H1 (cell line): ENCODE measurements around the gene SPAG16. TPM values are rescaled to one million over a fixed set of nuclear protein-coding genes. Genes with fewer than 3 reads are reported as not detected.

Source experiments
- SP2 ChIP-seq: IDR thresholded peaks from 2 replicates; pipeline ENCODE4 v1.6.1; 2012; ENCODE audit warnings: mild to moderate bottlenecking, low read length, inconsistent platforms
- polyA plus RNA-seq, 7 experiments: library from polyadenylated mRNA; depleted of rRNA in 3 of 7; stranded (reverse) in 5 of 7; unstranded in 2 of 7; fragments of >200 nt in 5 of 7; fragments of 200-250 nt in 2 of 7; gene quantifications; 1 replicate in 5 of 7; 2 replicates in 1 of 7; 4 replicates in 1 of 7; pipeline versions ENCODE4 v1.2.1 to v1.2.3, GENCODE V29; 2011 to 2013; ENCODE audit warnings: missing spikeins in 2 of 7, mixed read lengths in 2 of 7
- total RNA-seq: library from RNA; stranded (reverse); fragmentation: NEBNext Ultra II Directional; extraction: Animal tissue kit (Norgen Biotek cat#: 25700); gene quantifications from 2 replicates; pipeline ENCODE4 v1.2.1, GENCODE V29; 2021

Gene SPAG16
- total and polyA plus RNA-seq, 2 of the 8 experiments (the other 6 are each of a cell fraction or from before 2014, with no cell fraction given): 6.0 to 14.9 TPM

DNA sequence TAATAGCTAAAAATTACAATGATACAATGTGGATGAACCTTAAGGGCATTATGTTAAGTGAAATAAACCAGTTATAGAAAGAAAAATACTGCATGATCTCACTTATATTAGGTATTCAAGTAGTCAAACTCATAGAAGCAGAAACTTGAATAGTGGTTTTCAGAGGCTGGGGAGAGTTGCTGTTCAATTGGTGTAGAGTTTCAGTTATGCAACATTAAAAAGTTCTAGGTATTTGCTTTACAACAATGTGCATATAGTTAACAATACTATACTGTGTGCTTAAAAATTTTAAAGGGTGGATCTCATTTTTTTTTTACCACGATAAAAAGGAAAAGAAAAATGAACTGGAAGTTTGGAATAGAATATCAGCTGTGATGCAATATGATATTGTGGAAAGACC, 479.1 kb downstream of the SPAG16 start (continued):
- TF ChIP-seq SP2: no peak
